ENCODE data around the gene PSMD9. TPM values are rescaled to one million over a fixed set of nuclear protein-coding genes. Genes with fewer than 3 reads are reported as not detected.
"Not testable (repeated sequence)": the region's sequence is repeated elsewhere in the genome, so short reads cannot be mapped to it uniquely, and the experiment has no call there.

Gene PSMD9
- total and polyA plus RNA-seq, 4 donors = 39.6 to 134 (median 62.6) TPM

DNA sequence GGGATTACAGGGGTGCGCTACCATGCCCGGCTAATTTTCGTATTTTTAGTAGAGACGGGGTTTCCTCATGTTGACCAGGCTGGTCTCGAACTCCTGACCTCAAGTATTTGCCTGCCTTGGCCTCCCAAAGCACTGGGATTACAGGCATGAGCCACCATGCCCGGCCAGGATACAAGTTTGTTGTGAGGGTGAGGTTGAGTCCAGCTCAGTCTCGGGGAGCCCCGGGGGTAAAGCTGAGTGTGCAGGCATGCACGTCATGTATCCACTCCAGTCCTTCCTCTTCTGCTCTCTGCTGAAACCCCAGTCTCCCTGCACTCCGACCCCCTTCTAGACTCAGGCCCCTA is 30.3 kb upstream of the PSMD9 start:
- no peak for ATAC-seq (ENCODE audit: insufficient read depth, low FRiP score)
- Histone ChIP-seq H3K4me3 (no peak overlapping the region), H3K9ac (ENCODE audit: insufficient read depth in 1 of 2, low read length in 2 of 2) (no peak overlapping the region), H3K27ac (ENCODE audit: low read depth in 1 of 2, low read length in 1 of 2) (peak overlapping the region in 1 of 2 donors; percentile 60), H3K36me3 (ENCODE audit: control insufficient read depth in 4 of 4, insufficient read depth in 4 of 4, low read length in 4 of 4) (no peaks in the 10 kb centered on the region), H3K4me1 (ENCODE audit: control insufficient read depth in 5 of 5, insufficient read depth in 5 of 5, low read length in 5 of 5) (peaks cover 0 to 8% (median 3%) of the 10 kb centered on the region in 5 donors), H3K9me3 (ENCODE audit: control insufficient read depth in 4 of 4, insufficient read depth in 3 of 4, low read length in 3 of 4) (no peaks in the 10 kb centered on the region), H3K27me3 (ENCODE audit: control insufficient read depth in 3 of 3, insufficient read depth in 3 of 3, low read length in 2 of 3) (no peaks in the 10 kb centered on the region)
- 87 to 93% methylated on average over 10 of the region's 10 CpGs for WGBS, 2 donors
- TF ChIP-seq, protein P1, sequence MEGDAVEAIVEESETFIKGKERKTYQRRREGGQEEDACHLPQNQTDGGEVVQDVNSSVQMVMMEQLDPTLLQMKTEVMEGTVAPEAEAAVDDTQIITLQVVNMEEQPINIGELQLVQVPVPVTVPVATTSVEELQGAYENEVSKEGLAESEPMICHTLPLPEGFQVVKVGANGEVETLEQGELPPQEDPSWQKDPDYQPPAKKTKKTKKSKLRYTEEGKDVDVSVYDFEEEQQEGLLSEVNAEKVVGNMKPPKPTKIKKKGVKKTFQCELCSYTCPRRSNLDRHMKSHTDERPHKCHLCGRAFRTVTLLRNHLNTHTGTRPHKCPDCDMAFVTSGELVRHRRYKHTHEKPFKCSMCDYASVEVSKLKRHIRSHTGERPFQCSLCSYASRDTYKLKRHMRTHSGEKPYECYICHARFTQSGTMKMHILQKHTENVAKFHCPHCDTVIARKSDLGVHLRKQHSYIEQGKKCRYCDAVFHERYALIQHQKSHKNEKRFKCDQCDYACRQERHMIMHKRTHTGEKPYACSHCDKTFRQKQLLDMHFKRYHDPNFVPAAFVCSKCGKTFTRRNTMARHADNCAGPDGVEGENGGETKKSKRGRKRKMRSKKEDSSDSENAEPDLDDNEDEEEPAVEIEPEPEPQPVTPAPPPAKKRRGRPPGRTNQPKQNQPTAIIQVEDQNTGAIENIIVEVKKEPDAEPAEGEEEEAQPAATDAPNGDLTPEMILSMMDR (IDR thresholded peaks at IDR 0.05; ENCODE audit: control extremely low read depth, extremely low read depth) = no peak
- DNase-seq = no peak

DNA sequence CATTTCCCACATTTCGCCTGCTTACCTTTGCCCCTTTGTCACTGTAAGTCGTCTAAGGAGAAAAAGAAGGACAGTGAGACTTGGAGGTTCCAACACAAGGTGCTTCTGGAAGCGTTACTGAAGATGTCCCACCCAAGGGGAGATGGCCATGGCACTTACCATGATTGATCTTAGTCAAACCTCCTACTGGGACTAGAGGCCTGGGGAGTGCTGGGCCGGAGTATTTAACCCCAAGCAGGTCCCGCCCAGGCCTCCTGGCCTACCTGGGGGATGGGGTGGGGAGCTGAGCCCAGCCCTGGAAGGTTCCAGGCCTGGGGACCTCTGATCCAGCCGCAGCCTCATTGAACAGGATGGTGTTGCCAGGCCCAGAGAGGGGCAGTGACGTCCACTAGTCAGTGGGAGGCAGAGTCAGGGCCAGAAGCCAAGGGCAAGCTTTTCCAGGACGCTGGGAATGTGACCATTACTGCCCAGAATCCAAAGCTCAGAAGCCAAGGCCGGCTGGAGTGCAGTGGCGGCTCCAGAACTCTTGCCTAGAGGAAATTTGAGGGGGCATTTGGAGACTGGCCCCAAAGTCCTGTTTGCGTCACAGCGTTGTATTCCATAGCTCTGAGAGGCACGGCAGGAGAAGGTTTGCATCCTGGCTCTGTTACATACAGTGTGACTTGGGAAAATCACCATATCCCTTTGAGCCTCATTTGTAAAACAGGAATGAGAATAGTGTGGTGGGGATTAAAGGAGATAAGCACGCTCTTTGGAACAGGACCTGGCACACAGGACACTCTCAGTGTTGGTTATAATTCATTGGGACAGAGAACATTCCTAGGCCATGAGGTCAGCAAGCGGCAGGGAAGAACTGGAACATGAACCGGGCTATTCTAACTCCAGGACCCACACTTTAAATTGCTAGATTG is 29.7 kb upstream of the PSMD9 start, which contains the start of gene HPD:
Gene HPD (minus strand): TSS at position 198 of the 911 bp plus-strand sequence. CDS start 36 bp downstream, at position 162.
- no peak within 1 kb of the TSS for H3K4me3 ChIP-seq

DNA sequence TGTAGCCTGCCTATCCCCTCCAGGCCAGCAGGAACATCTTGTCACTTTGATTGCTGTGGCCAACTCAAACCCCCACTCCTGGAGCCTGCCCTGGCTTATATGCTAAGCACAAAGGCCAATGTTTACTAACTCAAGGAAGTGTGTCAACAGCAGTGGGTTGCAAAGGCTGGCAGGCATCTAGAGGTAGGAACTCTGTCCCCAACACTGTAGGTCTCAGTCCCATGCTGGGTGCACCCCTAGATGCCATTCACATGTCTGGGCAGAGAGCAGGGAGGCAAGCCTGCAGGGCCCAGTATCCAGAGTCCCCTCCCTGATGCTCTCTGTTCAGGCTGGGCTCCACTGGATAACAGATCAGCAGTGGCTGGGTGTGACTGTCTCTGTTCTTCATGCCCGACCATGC is 28.3 kb upstream of the PSMD9 start:
- no peaks in the 10 kb centered on the region for H3K36me3 ChIP-seq (ENCODE audit: control insufficient read depth in 4 of 4, insufficient read depth in 4 of 4, low read length in 4 of 4)
- peaks cover 0 to 8% (median 3%) of the 10 kb centered on the region in 5 donors for H3K4me1 ChIP-seq (ENCODE audit: control insufficient read depth in 5 of 5, insufficient read depth in 5 of 5, low read length in 5 of 5)
- no peaks in the 10 kb centered on the region for H3K27me3 ChIP-seq (ENCODE audit: control insufficient read depth in 3 of 3, insufficient read depth in 3 of 3, low read length in 2 of 3)
- H3K4me3 ChIP-seq = no peak overlapping the region
- no peaks in the 10 kb centered on the region for H3K9me3 ChIP-seq (ENCODE audit: control insufficient read depth in 4 of 4, insufficient read depth in 3 of 4, low read length in 3 of 4)
- ATAC-seq (ENCODE audit: insufficient read depth, low FRiP score) = no peak
- DNase-seq = no peak
- WGBS, 2 donors = 95% methylated on average over 1 of the region's 1 CpG
- H3K9ac ChIP-seq (ENCODE audit: insufficient read depth in 1 of 2, low read length in 2 of 2) = no peak overlapping the region
- TF ChIP-seq, protein P1 (IDR thresholded peaks at IDR 0.05; ENCODE audit: control extremely low read depth, extremely low read depth) = no peak
- H3K27ac ChIP-seq (ENCODE audit: low read depth in 1 of 2, low read length in 1 of 2) = no peak overlapping the region

More for the DNA sequence above, 29.7 kb upstream of the PSMD9 start, which contains the start of gene HPD:
- Histone ChIP-seq H3K27me3 (ENCODE audit: control insufficient read depth in 3 of 3, insufficient read depth in 3 of 3, low read length in 2 of 3) (no peaks in the 10 kb centered on the region), H3K9ac (ENCODE audit: insufficient read depth in 1 of 2, low read length in 2 of 2) (no peak within 1 kb of the TSS), H3K27ac (ENCODE audit: low read depth in 1 of 2, low read length in 1 of 2) (peak within 1 kb of the TSS; percentile 60 to 73), H3K36me3 (ENCODE audit: control insufficient read depth in 4 of 4, insufficient read depth in 4 of 4, low read length in 4 of 4) (no peaks in the 10 kb centered on the region), H3K4me1 (ENCODE audit: control insufficient read depth in 5 of 5, insufficient read depth in 5 of 5, low read length in 5 of 5) (peaks cover 0 to 8% (median 3%) of the 10 kb centered on the region in 5 donors), H3K9me3 (ENCODE audit: control insufficient read depth in 4 of 4, insufficient read depth in 3 of 4, low read length in 3 of 4) (no peaks in the 10 kb centered on the region)
- DNase-seq (peak in 2 of 3 donors; percentile 22 to 48), ATAC-seq (ENCODE audit: insufficient read depth, low FRiP score) (peak; percentile 50)
- 72 to 86% methylated on average over 16 of the region's 16 CpGs for WGBS, 2 donors
- TF ChIP-seq, protein P1 (IDR thresholded peaks at IDR 0.05; ENCODE audit: control extremely low read depth, extremely low read depth) = no peak

DNA sequence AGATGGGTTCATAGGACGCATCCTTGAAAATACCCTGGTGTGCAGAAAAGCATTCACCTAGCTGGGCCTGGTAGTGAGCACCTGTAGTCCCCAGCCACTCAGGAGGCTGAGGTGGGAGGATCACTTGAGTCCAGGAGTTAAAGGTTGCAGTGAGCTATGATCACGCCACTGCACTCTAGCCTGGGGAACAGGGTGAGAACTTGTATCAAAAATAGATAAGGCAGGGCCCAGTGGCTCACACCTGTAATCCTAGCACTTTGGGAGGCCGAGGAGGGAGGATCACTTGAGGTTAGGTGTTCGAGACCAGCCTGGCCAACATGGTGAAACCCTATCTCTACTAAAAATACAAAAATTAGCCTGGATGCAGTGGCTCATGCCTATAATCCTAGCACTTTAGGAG is 27.9 kb upstream of the PSMD9 start:
- 94 to 96% methylated on average over 4 of the region's 4 CpGs for WGBS, 2 donors
- ATAC-seq (ENCODE audit: insufficient read depth, low FRiP score); H3K9me3 ChIP-seq (ENCODE audit: control insufficient read depth in 4 of 4, insufficient read depth in 3 of 4, low read length in 3 of 4); H3K4me3 ChIP-seq; H3K4me1 ChIP-seq (ENCODE audit: control insufficient read depth in 5 of 5, insufficient read depth in 5 of 5, low read length in 5 of 5); DNase-seq; H3K9ac ChIP-seq (ENCODE audit: insufficient read depth in 1 of 2, low read length in 2 of 2); H3K27ac ChIP-seq (ENCODE audit: low read depth in 1 of 2, low read length in 1 of 2); H3K36me3 ChIP-seq (ENCODE audit: control insufficient read depth in 4 of 4, insufficient read depth in 4 of 4, low read length in 4 of 4); H3K27me3 ChIP-seq (ENCODE audit: control insufficient read depth in 3 of 3, insufficient read depth in 3 of 3, low read length in 2 of 3): not testable (repeated sequence)

Data from lung (tissue), 12 donors.